ENCODE results near the gene OSBPL2. TPM values are rescaled to one million over a fixed set of nuclear protein-coding genes. Genes with fewer than 3 reads are reported as not detected.

The OSBPL2 gene
- total RNA-seq, 1 experiment from 2014 or later: 21.9 TPM

GRCh38 chr20:62282103-62282502 lies 43.8 kb downstream of the OSBPL2 start:
- H3K4me3 ChIP-seq (ENCODE audit: insufficient read depth, low read depth, low read length): no peak overlapping the region
- no peaks in the 10 kb centered on the region for H3K27me3 ChIP-seq (ENCODE audit: control insufficient read depth, insufficient read depth, low read length)
- peaks cover 28% of the 10 kb centered on the region for H3K36me3 ChIP-seq (replicated peaks; ENCODE audit: control insufficient read depth, insufficient read depth, low read length)
- no peak for DNase-seq

- no peak for DNase-seq
- H3K36me3 ChIP-seq (replicated peaks; ENCODE audit: control insufficient read depth, insufficient read depth, low read length): peaks cover 28% of the 10 kb centered on the region
- H3K27me3 ChIP-seq (ENCODE audit: control insufficient read depth, insufficient read depth, low read length): no peaks in the 10 kb centered on the region
These were observed 44.7 kb downstream of the OSBPL2 start for GRCh38 chr20:62282877-62283503.

GRCh38 chr20:62284448-62284847 lies 46.1 kb downstream of the OSBPL2 start:
- Histone ChIP-seq H3K4me3 (ENCODE audit: insufficient read depth, low read depth, low read length) (no peak overlapping the region), H3K27me3 (ENCODE audit: control insufficient read depth, insufficient read depth, low read length) (no peaks in the 10 kb centered on the region), H3K36me3 (replicated peaks; ENCODE audit: control insufficient read depth, insufficient read depth, low read length) (peaks cover 22% of the 10 kb centered on the region)
- no peak for DNase-seq

More at GRCh38 chr20:62282877-62283503, 44.7 kb downstream of the OSBPL2 start:
- H3K4me3 ChIP-seq (ENCODE audit: insufficient read depth, low read depth, low read length): no peak overlapping the region

GRCh38 chr20:62285151-62285550 lies 46.8 kb downstream of the OSBPL2 start:
- Histone ChIP-seq H3K36me3 (replicated peaks; ENCODE audit: control insufficient read depth, insufficient read depth, low read length) (peaks cover 17% of the 10 kb centered on the region), H3K4me3 (ENCODE audit: insufficient read depth, low read depth, low read length) (no peak overlapping the region), H3K27me3 (ENCODE audit: control insufficient read depth, insufficient read depth, low read length) (no peaks in the 10 kb centered on the region)
- DNase-seq: no peak

GRCh38 chr20:62285722-62286121 lies 47.4 kb downstream of the OSBPL2 start:
- Histone ChIP-seq H3K36me3 (replicated peaks; ENCODE audit: control insufficient read depth, insufficient read depth, low read length) (peaks cover 14% of the 10 kb centered on the region), H3K4me3 (ENCODE audit: insufficient read depth, low read depth, low read length) (no peak overlapping the region), H3K27me3 (ENCODE audit: control insufficient read depth, insufficient read depth, low read length) (no peaks in the 10 kb centered on the region)
- DNase-seq: no peak

GRCh38 chr20:62286493-62287064 lies 48.3 kb downstream of the OSBPL2 start:
- peaks cover 11% of the 10 kb centered on the region for H3K36me3 ChIP-seq (replicated peaks; ENCODE audit: control insufficient read depth, insufficient read depth, low read length)
- H3K4me3 ChIP-seq (ENCODE audit: insufficient read depth, low read depth, low read length): no peak overlapping the region
- no peak for DNase-seq
- no peaks in the 10 kb centered on the region for H3K27me3 ChIP-seq (ENCODE audit: control insufficient read depth, insufficient read depth, low read length)

GRCh38 chr20:62287129-62287528 lies 48.8 kb downstream of the OSBPL2 start:
- no peak for DNase-seq
- H3K4me3 ChIP-seq (ENCODE audit: insufficient read depth, low read depth, low read length): no peak overlapping the region
- peaks cover 8% of the 10 kb centered on the region for H3K36me3 ChIP-seq (replicated peaks; ENCODE audit: control insufficient read depth, insufficient read depth, low read length)
- no peaks in the 10 kb centered on the region for H3K27me3 ChIP-seq (ENCODE audit: control insufficient read depth, insufficient read depth, low read length)

- Histone ChIP-seq H3K27me3 (ENCODE audit: control insufficient read depth, insufficient read depth, low read length) (no peaks in the 10 kb centered on the region), H3K36me3 (replicated peaks; ENCODE audit: control insufficient read depth, insufficient read depth, low read length) (peaks cover 8% of the 10 kb centered on the region), H3K4me3 (ENCODE audit: insufficient read depth, low read depth, low read length) (no peak overlapping the region)
- no peak for DNase-seq
These were observed 49.6 kb downstream of the OSBPL2 start for GRCh38 chr20:62287759-62288534.

- H3K36me3 ChIP-seq (replicated peaks; ENCODE audit: control insufficient read depth, insufficient read depth, low read length): peaks cover 8% of the 10 kb centered on the region
- H3K4me3 ChIP-seq (ENCODE audit: insufficient read depth, low read depth, low read length): no peak overlapping the region
- no peaks in the 10 kb centered on the region for H3K27me3 ChIP-seq (ENCODE audit: control insufficient read depth, insufficient read depth, low read length)
- no peak for DNase-seq
These were observed 50.3 kb downstream of the OSBPL2 start for GRCh38 chr20:62288535-62289105.

GRCh38 chr20:62289131-62289530 lies 50.8 kb downstream of the OSBPL2 start:
- H3K36me3 ChIP-seq (replicated peaks; ENCODE audit: control insufficient read depth, insufficient read depth, low read length): peaks cover 8% of the 10 kb centered on the region
- DNase-seq: no peak

GRCh38 chr20:62289898-62290297 lies 51.6 kb downstream of the OSBPL2 start:
- no peaks in the 10 kb centered on the region for H3K27me3 ChIP-seq (ENCODE audit: control insufficient read depth, insufficient read depth, low read length)
- peaks cover 8% of the 10 kb centered on the region for H3K36me3 ChIP-seq (replicated peaks; ENCODE audit: control insufficient read depth, insufficient read depth, low read length)
- no peak overlapping the region for H3K4me3 ChIP-seq (ENCODE audit: insufficient read depth, low read depth, low read length)
- no peak for DNase-seq

More at GRCh38 chr20:62289131-62289530, 50.8 kb downstream of the OSBPL2 start:
- no peak overlapping the region for H3K4me3 ChIP-seq (ENCODE audit: insufficient read depth, low read depth, low read length)
- no peaks in the 10 kb centered on the region for H3K27me3 ChIP-seq (ENCODE audit: control insufficient read depth, insufficient read depth, low read length)

GRCh38 chr20:62291251-62292066 lies 53.1 kb downstream of the OSBPL2 start:
- H3K4me3 ChIP-seq (ENCODE audit: insufficient read depth, low read depth, low read length): no peak overlapping the region
- H3K36me3 ChIP-seq (replicated peaks; ENCODE audit: control insufficient read depth, insufficient read depth, low read length): peaks cover 3% of the 10 kb centered on the region
- DNase-seq: no peak
- H3K27me3 ChIP-seq (ENCODE audit: control insufficient read depth, insufficient read depth, low read length): no peaks in the 10 kb centered on the region

- H3K27me3 ChIP-seq (ENCODE audit: control insufficient read depth, insufficient read depth, low read length): no peaks in the 10 kb centered on the region
- DNase-seq: no peak
- H3K36me3 ChIP-seq (replicated peaks; ENCODE audit: control insufficient read depth, insufficient read depth, low read length): peaks cover 1% of the 10 kb centered on the region
- no peak overlapping the region for H3K4me3 ChIP-seq (ENCODE audit: insufficient read depth, low read depth, low read length)
These were observed 53.8 kb downstream of the OSBPL2 start for GRCh38 chr20:62292108-62292507.

GRCh38 chr20:62293111-62293784 lies 54.9 kb downstream of the OSBPL2 start:
- Histone ChIP-seq H3K4me3 (ENCODE audit: insufficient read depth, low read depth, low read length) (no peak overlapping the region), H3K36me3 (replicated peaks; ENCODE audit: control insufficient read depth, insufficient read depth, low read length) (peaks cover 1% of the 10 kb centered on the region), H3K27me3 (ENCODE audit: control insufficient read depth, insufficient read depth, low read length) (no peaks in the 10 kb centered on the region)
- no peak for DNase-seq

Measured in H7 (cell line).